Caco-2 (cell line): ENCODE data around the gene TXLNB. TPM values are rescaled to one million over a fixed set of nuclear protein-coding genes. Genes with fewer than 3 reads are reported as not detected.

Experiments used
- BruUV-seq: library from RNA; stranded (reverse); fragments of 400-500 nt; replicated peaks from 2 replicates; lab custom pipeline; 2021; lab: Mats Ljungman, UMichigan
- CTCF ChIA-PET: fragments of 300-600 bp; sonication (Branson Sonifier 250); formaldehyde crosslinking; loops from one replicate; lab custom pipeline; 2022; ENCODE audit warnings: antibody characterized with exemption; lab: Charles Lee
- POLR2A ChIA-PET: fragments of 300-600 bp; sonication (Branson Sonifier 250); formaldehyde crosslinking; loops from one replicate; lab custom pipeline; 2022; ENCODE audit warnings: antibody characterized with exemption; lab: Charles Lee
- DNase-seq, 2 experiments: peaks; one replicate each; pipeline versions ENCODE4 v3.0.0 to v3.0.0-alpha.2; 2020 to 2022
- H3K27me3 ChIP-seq: replicated peaks from 2 replicates; pipeline ENCODE4 v1.6.0; 2011; ENCODE audit warnings: low read length; ENCODE audit not compliant: control insufficient read depth, insufficient read depth
- H3K36me3 ChIP-seq: 2 replicates; pipeline ENCODE4 v1.5.1; 2011; ENCODE audit warnings: low read length; ENCODE audit not compliant: control insufficient read depth, insufficient read depth
- H3K4me1 ChIP-seq: fragments of 250-450 bp; sonication (Bioruptor Pico); 2 replicates; pipeline ENCODE4 v1.5.1; 2020; ENCODE audit warnings: mild to moderate bottlenecking
- H3K4me3 ChIP-seq: 2 replicates; pipeline ENCODE4 v1.5.1; 2011; ENCODE audit warnings: low read depth, mild to moderate bottlenecking, control low read depth, low read length
- H3K9me3 ChIP-seq: fragments of 250-450 bp; sonication (Bioruptor Pico); 2 replicates; pipeline ENCODE4 v1.5.1; 2020; ENCODE audit warnings: mild to moderate bottlenecking, moderate library complexity
- H3K27ac Mint-ChIP-seq: one replicate; pipeline ENCODE4 v1.8.0; 2022; ENCODE audit warnings: mixed read lengths; ENCODE audit not compliant: unreplicated experiment
- H3K27me3 Mint-ChIP-seq: one replicate; pipeline ENCODE4 v1.8.0; 2022; ENCODE audit warnings: mixed read lengths; ENCODE audit not compliant: insufficient read depth, unreplicated experiment
- H3K36me3 Mint-ChIP-seq: one replicate; pipeline ENCODE4 v1.8.0; 2022; ENCODE audit warnings: mild to moderate bottlenecking, mixed read lengths; ENCODE audit not compliant: insufficient read depth, unreplicated experiment
- H3K4me1 Mint-ChIP-seq: one replicate; pipeline ENCODE4 v1.8.0; 2022; ENCODE audit warnings: low read depth, mixed read lengths; ENCODE audit not compliant: unreplicated experiment
- H3K4me3 Mint-ChIP-seq: one replicate; pipeline ENCODE4 v1.8.0; 2022; ENCODE audit warnings: mild to moderate bottlenecking, moderate library complexity, mixed read lengths; ENCODE audit not compliant: unreplicated experiment
- H3K9me3 Mint-ChIP-seq: one replicate; pipeline ENCODE4 v1.8.0; 2022; ENCODE audit warnings: mixed read lengths; ENCODE audit not compliant: unreplicated experiment
- intact Hi-C: fragments of 100-400 bp; cut with micrococcal nuclease; formaldehyde crosslinking; loops from one replicate; pipeline ENCODE4 v1.10.0; 2022; ENCODE audit not compliant: unreplicated experiment
- total RNA-seq: library from RNA; stranded (reverse); gene quantifications from 2 replicates; pipeline ENCODE4 v1.2.3, GENCODE V29; 2022
- TF ChIP-seq, protein P1 (sequence below), 2 experiments: fragments of 200-600 bp in 1 of 2; IDR thresholded peaks; 1 replicate in 1 of 2; 2 replicates in 1 of 2; pipeline versions ENCODE4 v1.5.1 to v1.8.0; 2011 to 2022; ENCODE audit warnings: antibody characterized with exemption in 1 of 2, control low read depth in 1 of 2, inconsistent platforms in 1 of 2, low read depth in 1 of 2, low read length in 1 of 2, mild to moderate bottlenecking in 1 of 2, moderate library complexity in 1 of 2; ENCODE audit not compliant: insufficient read depth in 1 of 2, severe bottlenecking in 1 of 2, unreplicated experiment in 1 of 2

TXLNB gene
- total RNA-seq, 1 experiment from 2014 or later: not detected

DNA sequence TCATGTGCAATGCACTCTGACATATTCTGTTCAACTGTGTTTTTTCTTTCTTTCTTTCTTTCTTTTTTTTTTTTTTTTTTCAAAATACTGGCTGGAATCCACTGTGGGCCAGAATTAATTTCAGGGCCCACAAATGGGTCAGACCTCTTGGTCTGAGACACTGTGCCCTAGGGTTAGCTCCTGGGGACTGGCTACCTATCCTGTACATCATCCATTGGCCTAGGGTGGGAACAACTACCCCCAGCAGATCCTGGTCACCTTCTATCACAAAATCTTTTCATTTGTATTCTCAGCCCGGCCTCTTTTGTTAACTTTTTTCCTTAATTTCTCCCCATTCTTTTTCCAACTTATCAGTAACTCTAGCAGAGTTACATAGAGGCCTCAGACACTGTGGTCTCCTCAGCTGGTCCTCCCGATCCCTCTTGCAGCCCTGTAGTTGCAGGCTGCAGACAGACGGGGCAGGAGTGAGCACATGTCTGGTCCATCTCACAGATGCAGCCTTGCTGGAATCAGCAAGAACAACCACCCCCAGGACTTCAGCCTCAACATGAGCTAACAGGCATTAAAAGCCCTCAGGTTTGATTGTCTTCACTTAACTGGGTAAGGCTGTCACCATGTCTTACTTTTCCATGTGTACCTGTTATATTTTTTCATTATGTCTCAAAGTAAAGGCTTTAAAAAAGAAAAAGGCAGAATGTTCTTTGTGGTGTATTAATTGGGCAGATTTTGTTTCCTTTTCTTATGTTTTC, 41.3 kb downstream of the TXLNB start:
- DNase-seq: peak; percentile 61 to 71

DNA sequence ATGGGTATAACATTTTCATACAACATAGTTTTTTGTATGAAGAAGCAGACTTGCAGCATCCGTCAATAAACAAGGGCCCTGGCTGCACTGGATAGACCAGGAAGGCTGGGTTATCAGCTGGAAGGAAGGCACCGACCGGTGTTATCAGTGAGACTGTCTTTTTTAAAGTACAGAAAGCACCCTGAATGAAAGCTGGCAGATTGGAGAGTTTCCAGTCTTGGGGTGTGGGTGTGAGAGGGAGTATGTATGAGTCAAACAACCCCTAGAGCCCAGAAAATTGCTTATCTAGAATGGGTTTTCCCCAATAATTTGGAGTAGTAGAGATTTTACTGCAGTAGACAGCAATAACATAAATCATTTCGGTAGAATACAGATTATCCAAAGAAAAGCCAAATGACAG, 42.4 kb downstream of the TXLNB start:
- ChIA-PET CTCF (no interaction called here), POLR2A (no interaction called here)
- no peak overlapping the region for H3K4me3 ChIP-seq

More for the DNA sequence above, 41.3 kb downstream of the TXLNB start:
- H3K4me1 Mint-ChIP-seq: no peaks in the 10 kb centered on the region
- no peaks in the 10 kb centered on the region for H3K36me3 ChIP-seq
- H3K4me3 Mint-ChIP-seq: no peak overlapping the region
- H3K27ac Mint-ChIP-seq: no peak overlapping the region
- CTCF ChIA-PET: interaction anchor here (0.6 to 1.1 kb wide), 4 partner anchors 8 to 114 kb away, joined by 3 to 8 read pairs (median 4); no protein-coding TSS in a partner anchor
- no peaks in the 10 kb centered on the region for H3K9me3 Mint-ChIP-seq
- no peaks in the 10 kb centered on the region for H3K27me3 Mint-ChIP-seq
- H3K9me3 ChIP-seq: no peaks in the 10 kb centered on the region
- intact Hi-C loops: loop anchor here (1.0 to 5.0 kb wide), 3 partner anchors 24 to 97 kb away; no protein-coding TSS in a partner anchor
- H3K4me1 ChIP-seq: no peaks in the 10 kb centered on the region
- no TSS peak for BruUV-seq
- TF ChIP-seq, protein P1, sequence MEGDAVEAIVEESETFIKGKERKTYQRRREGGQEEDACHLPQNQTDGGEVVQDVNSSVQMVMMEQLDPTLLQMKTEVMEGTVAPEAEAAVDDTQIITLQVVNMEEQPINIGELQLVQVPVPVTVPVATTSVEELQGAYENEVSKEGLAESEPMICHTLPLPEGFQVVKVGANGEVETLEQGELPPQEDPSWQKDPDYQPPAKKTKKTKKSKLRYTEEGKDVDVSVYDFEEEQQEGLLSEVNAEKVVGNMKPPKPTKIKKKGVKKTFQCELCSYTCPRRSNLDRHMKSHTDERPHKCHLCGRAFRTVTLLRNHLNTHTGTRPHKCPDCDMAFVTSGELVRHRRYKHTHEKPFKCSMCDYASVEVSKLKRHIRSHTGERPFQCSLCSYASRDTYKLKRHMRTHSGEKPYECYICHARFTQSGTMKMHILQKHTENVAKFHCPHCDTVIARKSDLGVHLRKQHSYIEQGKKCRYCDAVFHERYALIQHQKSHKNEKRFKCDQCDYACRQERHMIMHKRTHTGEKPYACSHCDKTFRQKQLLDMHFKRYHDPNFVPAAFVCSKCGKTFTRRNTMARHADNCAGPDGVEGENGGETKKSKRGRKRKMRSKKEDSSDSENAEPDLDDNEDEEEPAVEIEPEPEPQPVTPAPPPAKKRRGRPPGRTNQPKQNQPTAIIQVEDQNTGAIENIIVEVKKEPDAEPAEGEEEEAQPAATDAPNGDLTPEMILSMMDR (IDR thresholded peaks at IDR 0.05; ENCODE audit: insufficient read depth in 1 of 2, low read depth in 1 of 2, low read length in 1 of 2, severe bottlenecking in 1 of 2, unreplicated experiment in 1 of 2): peak; percentile 59 to 74
- POLR2A ChIA-PET: no interaction called here
- H3K27me3 ChIP-seq: no peaks in the 10 kb centered on the region
- no peak overlapping the region for H3K4me3 ChIP-seq
- H3K36me3 Mint-ChIP-seq: no peaks in the 10 kb centered on the region

DNA sequence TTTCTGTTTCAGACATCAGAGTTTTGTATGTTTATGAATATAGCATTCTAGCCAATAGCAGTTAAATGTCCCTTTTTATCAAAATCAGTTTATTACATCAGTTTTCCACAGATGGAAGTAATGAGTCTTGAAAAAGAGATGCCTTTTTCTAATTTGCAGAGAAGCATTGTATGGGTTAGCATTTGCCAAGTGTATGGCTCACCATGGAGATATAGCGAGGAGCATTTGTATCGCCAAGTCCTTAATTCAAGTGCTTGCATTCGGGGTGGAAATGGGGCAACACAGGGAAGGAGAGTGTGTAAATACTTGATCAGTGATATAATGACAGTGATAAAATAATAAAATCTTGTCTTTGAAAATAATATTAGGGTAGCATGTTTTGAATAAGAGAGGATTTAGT, 42.9 kb downstream of the TXLNB start:
- Mint-ChIP-seq H3K4me1 (no peaks in the 10 kb centered on the region), H3K4me3 (no peak overlapping the region), H3K27ac (no peak overlapping the region), H3K9me3 (no peaks in the 10 kb centered on the region), H3K27me3 (no peaks in the 10 kb centered on the region), H3K36me3 (no peaks in the 10 kb centered on the region)
- no peaks in the 10 kb centered on the region for H3K27me3 ChIP-seq
- intact Hi-C loops: no loop called here
- H3K4me3 ChIP-seq: no peak overlapping the region
- ChIA-PET POLR2A (no interaction called here), CTCF (no interaction called here)
- H3K36me3 ChIP-seq: no peaks in the 10 kb centered on the region
- BruUV-seq: no TSS peak
- H3K4me1 ChIP-seq: no peaks in the 10 kb centered on the region
- DNase-seq: no peak
- no peaks in the 10 kb centered on the region for H3K9me3 ChIP-seq
- TF ChIP-seq, protein P1 (IDR thresholded peaks at IDR 0.05; ENCODE audit: insufficient read depth in 1 of 2, low read depth in 1 of 2, low read length in 1 of 2, severe bottlenecking in 1 of 2, unreplicated experiment in 1 of 2): no peak

More for the DNA sequence above, 42.4 kb downstream of the TXLNB start:
- no peaks in the 10 kb centered on the region for H3K27me3 Mint-ChIP-seq
- H3K4me1 Mint-ChIP-seq: no peaks in the 10 kb centered on the region
- intact Hi-C loops: no loop called here
- TF ChIP-seq, protein P1 (IDR thresholded peaks at IDR 0.05; ENCODE audit: insufficient read depth in 1 of 2, low read depth in 1 of 2, low read length in 1 of 2, severe bottlenecking in 1 of 2, unreplicated experiment in 1 of 2): no peak
- no peaks in the 10 kb centered on the region for H3K27me3 ChIP-seq
- no peaks in the 10 kb centered on the region for H3K4me1 ChIP-seq
- H3K36me3 ChIP-seq: no peaks in the 10 kb centered on the region
- H3K9me3 Mint-ChIP-seq: no peaks in the 10 kb centered on the region
- no peaks in the 10 kb centered on the region for H3K36me3 Mint-ChIP-seq
- no peak overlapping the region for H3K27ac Mint-ChIP-seq
- DNase-seq: no peak
- no peak overlapping the region for H3K4me3 Mint-ChIP-seq
- no peaks in the 10 kb centered on the region for H3K9me3 ChIP-seq
- no TSS peak for BruUV-seq
